Measurements from ENCODE around the gene PPIL4. TPM values are rescaled to one million over a fixed set of nuclear protein-coding genes. Genes with fewer than 3 reads are reported as not detected.
A peak's percentile ranks its signal among the peaks of the same experiment; 100 is the strongest.

Gene PPIL4
- total and polyA plus RNA-seq, 2 of the 13 experiments (the other 11 are each of a cell fraction or from before 2014, with no cell fraction given): 5.5 to 46.0 TPM

GRCh38 chr6:149484733-149485700 is 60.8 kb downstream of the PPIL4 start, which contains the start of gene ZC3H12D (continued):
- no peak for TF ChIP-seq PRDM15 (CRISPR knock-in tag; IDR thresholded peaks at IDR 0.05)
- peak; percentile 63; the same call in 1 of the 2 replicates for TF ChIP-seq ZNF44 (CRISPR knock-in tag; IDR thresholded peaks at IDR 0.05)
- TF ChIP-seq KAT2B (IDR thresholded peaks at IDR 0.05; ENCODE audit: borderline replicate concordance, low read depth, low read length): no peak
- TF ChIP-seq MYNN (CRISPR knock-in tag; IDR thresholded peaks at IDR 0.05; ENCODE audit: low read depth): peak; percentile 33; the same call in 1 of the 2 replicates
- TF ChIP-seq ZNF329 (CRISPR knock-in tag; IDR thresholded peaks at IDR 0.05; ENCODE audit: low read depth): 0 out of 2 replicates have a peak, but pooled peaks have one; percentile 21
- TF ChIP-seq DR1 (CRISPR knock-in tag; IDR thresholded peaks at IDR 0.05): no peak
- peak; percentile 77; the same call in 1 of the 2 replicates for TF ChIP-seq BCL3 (CRISPR knock-in tag; IDR thresholded peaks at IDR 0.05)
- no peak for TF ChIP-seq TCF7 (IDR thresholded peaks at IDR 0.05; ENCODE audit: low read depth)
- no peak for TF ChIP-seq ZNF570 (CRISPR knock-in tag; IDR thresholded peaks at IDR 0.05; ENCODE audit: borderline replicate concordance)
- peak; percentile 91; the same call in 1 of the 2 replicates for TF ChIP-seq ZNF235 (CRISPR knock-in tag; IDR thresholded peaks at IDR 0.05; ENCODE audit: borderline replicate concordance)
- peak; percentile 74 for TF ChIP-seq HNF4A (CRISPR knock-in tag; IDR thresholded peaks at IDR 0.05)
- peak; percentile 92 for TF ChIP-seq ZNF263 (CRISPR knock-in tag; IDR thresholded peaks at IDR 0.05)
- TF ChIP-seq ZNF709 (CRISPR knock-in tag; IDR thresholded peaks at IDR 0.05): peak; percentile 18; the same call in 1 of the 2 replicates
- TF ChIP-seq ZFP91 (CRISPR knock-in tag; IDR thresholded peaks at IDR 0.05; ENCODE audit: borderline replicate concordance): peak; percentile 84
- no peak for TF ChIP-seq CSRNP2 (CRISPR knock-in tag; conservative IDR thresholded peaks at IDR 0.05; ENCODE audit: low read depth)
- TF ChIP-seq DDIT3 (CRISPR knock-in tag; IDR thresholded peaks at IDR 0.05): no peak
- no peak for TF ChIP-seq ZNF720 (CRISPR knock-in tag; IDR thresholded peaks at IDR 0.05)
- peak; percentile 95 for TF ChIP-seq ZNF292 (CRISPR knock-in tag; IDR thresholded peaks at IDR 0.05; ENCODE audit: borderline replicate concordance, low read depth)
- TF ChIP-seq CBFB (CRISPR knock-in tag; IDR thresholded peaks at IDR 0.05): 0 out of 2 replicates have a peak, but pooled peaks have one; percentile 22
- TF ChIP-seq NR1H2 (CRISPR knock-in tag; IDR thresholded peaks at IDR 0.05; ENCODE audit: borderline replicate concordance, low read depth): no peak
